Loucy (cell line): ENCODE measurements around the gene MARK4.

Experiments used
- H2AFZ ChIP-seq: fragments of 200-600 bp; sonication (generic); 2 replicates; pipeline ENCODE4 v1.6.0; 2016; ENCODE audit warnings: antibody characterized with exemption, mild to moderate bottlenecking, low read length, moderate library complexity
- H3F3A ChIP-seq: fragments of 200-600 bp; 2 replicates; pipeline ENCODE4 v1.6.0; 2016; ENCODE audit warnings: antibody characterized with exemption, low read depth, mild to moderate bottlenecking
- H3K27me3 ChIP-seq: fragments of 200-600 bp; sonication (generic); 2 replicates; pipeline ENCODE4 v1.6.1; 2014; ENCODE audit warnings: low read length, mild to moderate bottlenecking; ENCODE audit not compliant: insufficient read depth, poor library complexity, severe bottlenecking
- H3K36me3 ChIP-seq: fragments of 200-600 bp; sonication (generic); 2 replicates; pipeline ENCODE4 v1.6.1; 2016; ENCODE audit warnings: low read length; ENCODE audit not compliant: insufficient read depth
- H3K4me1 ChIP-seq: fragments of 200-600 bp; sonication (generic); 2 replicates; pipeline ENCODE4 v1.5.1; 2014; ENCODE audit warnings: low read length, mild to moderate bottlenecking; ENCODE audit not compliant: insufficient read depth, poor library complexity, severe bottlenecking
- H3K4me2 ChIP-seq: fragments of 200-600 bp; sonication (generic); 2 replicates; pipeline ENCODE4 v1.6.0; 2014; ENCODE audit warnings: antibody characterized with exemption, low read length, low read depth, mild to moderate bottlenecking; ENCODE audit not compliant: poor library complexity, severe bottlenecking
- H3K4me3 ChIP-seq: fragments of 200-600 bp; sonication (generic); 2 replicates; pipeline ENCODE4 v1.5.1; 2014; ENCODE audit warnings: low read length, mild to moderate bottlenecking, mixed read lengths; ENCODE audit not compliant: poor library complexity, severe bottlenecking
- H3K79me2 ChIP-seq: fragments of 200-600 bp; sonication (generic); 2 replicates; pipeline ENCODE4 v1.6.1; 2014; ENCODE audit warnings: low read length; ENCODE audit not compliant: insufficient read depth
- H3K9ac ChIP-seq: fragments of 200-600 bp; sonication (generic); 2 replicates; pipeline ENCODE4 v1.6.0; 2014; ENCODE audit warnings: mild to moderate bottlenecking, low read depth, low read length, moderate library complexity; ENCODE audit not compliant: poor library complexity, severe bottlenecking
- H3K9me2 ChIP-seq: fragments of 200-600 bp; sonication (generic); replicated peaks from 2 replicates; pipeline ENCODE4 v1.6.1; 2016; ENCODE audit warnings: low read depth, low read length, mixed read lengths
- H3K9me3 ChIP-seq: fragments of 200-600 bp; sonication (generic); 2 replicates; pipeline ENCODE4 v1.6.1; 2014; ENCODE audit warnings: mild to moderate bottlenecking, antibody characterized with exemption, low read length, low read depth; ENCODE audit not compliant: insufficient read depth
- H4K20me1 ChIP-seq: fragments of 200-600 bp; sonication (generic); 2 replicates; pipeline ENCODE4 v1.6.0; 2014; ENCODE audit warnings: antibody characterized with exemption, low read length, mild to moderate bottlenecking; ENCODE audit not compliant: insufficient read depth, poor library complexity, severe bottlenecking
- EZH2phosphoT487 ChIP-seq: fragments of 200-600 bp; IDR thresholded peaks from 2 replicates; pipeline ENCODE4 v1.6.1; 2018; ENCODE audit warnings: antibody characterized with exemption, mild to moderate bottlenecking, moderate library complexity, borderline replicate concordance
- TF ChIP-seq, protein P1 (sequence below): fragments of 200-600 bp; sonication (generic); conservative IDR thresholded peaks from 2 replicates; pipeline ENCODE4 v1.5.1; 2014; ENCODE audit warnings: mild to moderate bottlenecking, antibody characterized with exemption, low read length

The MARK4 gene

DNA sequence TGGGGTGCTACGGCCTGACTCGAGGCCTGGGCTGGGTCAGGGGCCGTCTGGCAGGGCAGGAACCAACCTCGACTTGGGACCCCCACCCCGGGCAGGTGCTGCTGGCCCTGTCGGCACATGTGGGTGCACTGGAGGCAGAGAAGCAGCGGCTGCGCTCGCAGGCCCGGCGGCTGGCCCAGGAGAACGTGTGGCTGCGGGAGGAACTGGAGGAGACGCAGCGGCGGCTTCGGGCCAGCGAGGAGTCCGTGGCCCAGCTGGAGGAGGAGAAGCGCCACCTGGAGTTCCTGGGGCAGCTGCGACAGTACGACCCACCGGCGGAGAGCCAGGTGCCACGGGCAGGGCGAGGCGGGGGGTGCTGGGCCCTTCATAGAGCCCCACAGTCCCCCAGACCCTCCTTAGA, 95.4 kb downstream of the MARK4 start:
- no peak for TF ChIP-seq EZH2phosphoT487
- TF ChIP-seq, protein P1, sequence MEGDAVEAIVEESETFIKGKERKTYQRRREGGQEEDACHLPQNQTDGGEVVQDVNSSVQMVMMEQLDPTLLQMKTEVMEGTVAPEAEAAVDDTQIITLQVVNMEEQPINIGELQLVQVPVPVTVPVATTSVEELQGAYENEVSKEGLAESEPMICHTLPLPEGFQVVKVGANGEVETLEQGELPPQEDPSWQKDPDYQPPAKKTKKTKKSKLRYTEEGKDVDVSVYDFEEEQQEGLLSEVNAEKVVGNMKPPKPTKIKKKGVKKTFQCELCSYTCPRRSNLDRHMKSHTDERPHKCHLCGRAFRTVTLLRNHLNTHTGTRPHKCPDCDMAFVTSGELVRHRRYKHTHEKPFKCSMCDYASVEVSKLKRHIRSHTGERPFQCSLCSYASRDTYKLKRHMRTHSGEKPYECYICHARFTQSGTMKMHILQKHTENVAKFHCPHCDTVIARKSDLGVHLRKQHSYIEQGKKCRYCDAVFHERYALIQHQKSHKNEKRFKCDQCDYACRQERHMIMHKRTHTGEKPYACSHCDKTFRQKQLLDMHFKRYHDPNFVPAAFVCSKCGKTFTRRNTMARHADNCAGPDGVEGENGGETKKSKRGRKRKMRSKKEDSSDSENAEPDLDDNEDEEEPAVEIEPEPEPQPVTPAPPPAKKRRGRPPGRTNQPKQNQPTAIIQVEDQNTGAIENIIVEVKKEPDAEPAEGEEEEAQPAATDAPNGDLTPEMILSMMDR: no peak
- Histone ChIP-seq H3K4me3 (no peak overlapping the region), H4K20me1 (no peaks in the 10 kb centered on the region), H3K79me2 (no peaks in the 10 kb centered on the region), H3K36me3 (no peaks in the 10 kb centered on the region), H3K4me1 (no peaks in the 10 kb centered on the region), H3F3A (no peaks in the 10 kb centered on the region), H3K9me2 (no peaks in the 10 kb centered on the region), H3K4me2 (no peak overlapping the region), H3K9me3 (no peaks in the 10 kb centered on the region), H2AFZ (no peak overlapping the region), H3K27me3 (no peaks in the 10 kb centered on the region), H3K9ac (no peak overlapping the region)

- Histone ChIP-seq H3K4me2 (no peak overlapping the region), H3K4me3 (no peak overlapping the region), H3K9ac (no peak overlapping the region), H3K79me2 (no peaks in the 10 kb centered on the region), H3K9me2 (no peaks in the 10 kb centered on the region), H3K9me3 (no peaks in the 10 kb centered on the region), H3K27me3 (no peaks in the 10 kb centered on the region), H2AFZ (no peak overlapping the region), H3K4me1 (no peaks in the 10 kb centered on the region), H3K36me3 (no peaks in the 10 kb centered on the region), H3F3A (no peaks in the 10 kb centered on the region), H4K20me1 (no peaks in the 10 kb centered on the region)
- TF ChIP-seq, protein P1: no peak
- no peak for TF ChIP-seq EZH2phosphoT487
These were observed 96.7 kb downstream of the MARK4 start for GRCh38 chr19:45347570-45348366.

DNA sequence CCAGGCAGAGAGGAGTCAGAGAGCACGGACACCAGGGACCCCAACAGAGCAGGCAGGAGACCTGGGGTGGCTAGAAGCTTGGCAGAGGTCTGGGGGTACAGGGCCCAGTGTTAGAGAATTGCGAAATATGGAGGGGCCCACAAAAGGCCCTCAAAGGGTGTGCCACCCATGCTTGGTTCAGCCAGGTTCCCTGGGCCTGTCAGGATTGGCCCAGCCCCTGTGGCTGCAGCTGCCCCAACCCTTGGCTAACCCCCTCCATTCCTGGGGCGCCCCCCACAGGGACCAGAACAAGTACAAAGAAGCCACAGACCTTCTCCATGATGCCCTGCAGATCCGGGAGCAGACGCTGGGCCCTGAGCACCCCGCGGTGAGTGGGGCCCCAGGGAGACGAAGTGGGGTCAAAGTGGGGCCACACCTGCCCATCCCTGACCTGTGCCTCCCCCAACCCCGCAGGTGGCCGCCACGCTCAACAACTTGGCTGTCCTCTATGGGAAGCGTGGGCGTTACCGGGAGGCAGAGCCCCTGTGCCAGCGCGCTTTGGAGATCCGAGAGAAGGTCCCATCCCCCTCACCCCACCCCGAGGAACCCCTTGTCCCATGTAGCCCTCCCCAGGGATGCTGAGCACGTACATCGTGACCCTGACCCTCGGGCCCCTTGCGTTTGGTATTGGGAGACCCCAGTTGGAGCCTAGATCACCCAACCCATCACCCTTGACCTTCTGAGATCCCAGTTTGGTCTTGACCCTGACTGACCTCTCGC, 97.5 kb downstream of the MARK4 start:
- Histone ChIP-seq H4K20me1 (no peaks in the 10 kb centered on the region), H3K9me3 (no peaks in the 10 kb centered on the region), H3K27me3 (no peaks in the 10 kb centered on the region), H3K9ac (no peak overlapping the region), H3K9me2 (no peaks in the 10 kb centered on the region), H3K4me2 (no peak overlapping the region), H3K79me2 (no peaks in the 10 kb centered on the region), H3K36me3 (no peaks in the 10 kb centered on the region; the same call in 1 of the 2 replicates), H3K4me3 (no peak overlapping the region), H3K4me1 (no peaks in the 10 kb centered on the region), H3F3A (no peaks in the 10 kb centered on the region), H2AFZ (no peak overlapping the region)
- no peak for TF ChIP-seq EZH2phosphoT487
- TF ChIP-seq, protein P1: no peak
